HEK293 (cell line): ENCODE measurements around the gene CAMK2D.

Source experiments
- CTCF ChIA-PET: fragments of 350-600 bp; formaldehyde crosslinking; extraction: SDS; loops from one replicate; lab custom pipeline; 2021; ENCODE audit warnings: antibody characterized with exemption; lab: Yijun Ruan, JAX
- POLR2A ChIA-PET: fragments of 300-600 bp; formaldehyde crosslinking; extraction: SDS; loops from one replicate; lab custom pipeline; 2020; ENCODE audit warnings: antibody characterized with exemption, inconsistent platforms; lab: Yijun Ruan, JAX
- H3K27ac ChIP-seq: fragments of 200-500 bp; sonication (Bioruptor generic); 2 replicates; pipeline ENCODE4 v1.5.1; 2014; ENCODE audit warnings: low read depth, low read length, control low read depth, inconsistent platforms; ENCODE audit errors: extremely low read depth
- H3K36me3 ChIP-seq, 2 experiments: fragments of 200-500 bp in 1 of 2; sonication (Bioruptor generic) in 1 of 2; 1 replicate in 1 of 2; 2 replicates in 1 of 2; pipeline ENCODE4 v1.5.1; 2014 to 2017; ENCODE audit warnings: inconsistent platforms in 2 of 2, low read length in 2 of 2; ENCODE audit not compliant: control insufficient read depth in 2 of 2, insufficient read depth in 1 of 2
- H3K4me1 ChIP-seq: fragments of 200-500 bp; sonication (Bioruptor generic); 2 replicates; pipeline ENCODE4 v1.5.1; 2014; ENCODE audit warnings: mild to moderate bottlenecking, low read length, inconsistent platforms; ENCODE audit not compliant: control insufficient read depth, insufficient read depth
- H3K4me3 ChIP-seq: 2 replicates; pipeline ENCODE4 v1.5.1; 2011; ENCODE audit warnings: low read depth, mild to moderate bottlenecking, control low read depth, low read length, moderate library complexity
- H3K9me3 ChIP-seq: fragments of 200-500 bp; sonication (Bioruptor generic); 2 replicates; pipeline ENCODE4 v1.5.1; 2014; ENCODE audit warnings: low read depth, low read length, inconsistent platforms; ENCODE audit not compliant: control insufficient read depth, insufficient read depth
- BCL11A ChIP-seq: fragments of 450-650 bp; formaldehyde crosslinking; IDR thresholded peaks from 2 replicates; pipeline ENCODE4 v1.5.1; 2016; ENCODE audit warnings: low read depth, missing biosample characterization, missing genetic modification characterization
- EGR2 ChIP-seq: fragments of 450-650 bp; formaldehyde crosslinking; IDR thresholded peaks from 2 replicates; pipeline ENCODE4 v1.5.1; 2016; ENCODE audit warnings: low read depth, missing biosample characterization, missing genetic modification characterization
- HOXD13 ChIP-seq: sonication (generic); formaldehyde crosslinking; IDR thresholded peaks from 2 replicates; pipeline ENCODE4 v1.8.0; 2022; ENCODE audit warnings: missing genetic modification reagents, borderline replicate concordance
- KLF7 ChIP-seq: fragments of 450-650 bp; formaldehyde crosslinking; IDR thresholded peaks from 2 replicates; pipeline ENCODE4 v1.5.1; 2016; ENCODE audit warnings: missing biosample characterization, missing genetic modification characterization, borderline replicate concordance
- MYNN ChIP-seq: fragments of 450-650 bp; formaldehyde crosslinking; IDR thresholded peaks from 2 replicates; pipeline ENCODE4 v1.5.1; 2016; ENCODE audit warnings: missing biosample characterization, missing genetic modification characterization, borderline replicate concordance
- OVOL3 ChIP-seq: fragments of 450-650 bp; formaldehyde crosslinking; IDR thresholded peaks from 2 replicates; pipeline ENCODE4 v1.5.1; 2016; ENCODE audit warnings: missing biosample characterization, missing genetic modification characterization
- PRDM1 ChIP-seq: fragments of 450-650 bp; formaldehyde crosslinking; IDR thresholded peaks from 2 replicates; pipeline ENCODE4; 2016; ENCODE audit warnings: missing biosample characterization, missing genetic modification characterization
- TCF7L2 ChIP-seq: IDR thresholded peaks from 2 replicates; pipeline ENCODE4 v1.6.1; 2011; ENCODE audit warnings: low read depth, mild to moderate bottlenecking, inconsistent platforms, low read length, moderate library complexity, borderline replicate concordance
- ZBTB21 ChIP-seq: fragments of 450-650 bp; formaldehyde crosslinking; IDR thresholded peaks from 2 replicates; pipeline ENCODE4 v1.5.1; 2017; ENCODE audit warnings: missing biosample characterization, missing genetic modification characterization
- ZNF133 ChIP-seq: fragments of 450-650 bp; formaldehyde crosslinking; IDR thresholded peaks from 2 replicates; pipeline ENCODE4 v1.5.1; 2016; ENCODE audit warnings: missing biosample characterization, missing genetic modification characterization
- ZNF146 ChIP-seq: fragments of 450-650 bp; formaldehyde crosslinking; IDR thresholded peaks from 2 replicates; pipeline ENCODE4 v1.5.1; 2016; ENCODE audit warnings: missing biosample characterization, missing genetic modification characterization
- ZNF266 ChIP-seq: fragments of 450-650 bp; formaldehyde crosslinking; IDR thresholded peaks from 2 replicates; pipeline ENCODE4 v1.5.1; 2016; ENCODE audit warnings: missing biosample characterization, missing genetic modification characterization, low read depth
- ZNF423 ChIP-seq: fragments of 450-650 bp; formaldehyde crosslinking; IDR thresholded peaks from 2 replicates; pipeline ENCODE4 v1.5.1; 2016; ENCODE audit warnings: missing biosample characterization, missing genetic modification characterization
- ZNF433 ChIP-seq: fragments of 450-650 bp; formaldehyde crosslinking; IDR thresholded peaks from 2 replicates; pipeline ENCODE4 v1.5.1; 2016; ENCODE audit warnings: missing biosample characterization, missing genetic modification characterization, low read depth
- ZNF521 ChIP-seq: fragments of 450-650 bp; formaldehyde crosslinking; IDR thresholded peaks from 2 replicates; pipeline ENCODE4 v1.5.1; 2017; ENCODE audit warnings: missing biosample characterization, mild to moderate bottlenecking, missing genetic modification characterization
- ZNF560 ChIP-seq: fragments of 450-650 bp; formaldehyde crosslinking; IDR thresholded peaks from 2 replicates; pipeline ENCODE4 v1.5.1; 2017; ENCODE audit warnings: missing biosample characterization, missing genetic modification characterization, borderline replicate concordance
- ZNF704 ChIP-seq: fragments of 450-650 bp; formaldehyde crosslinking; IDR thresholded peaks from 2 replicates; pipeline ENCODE4 v1.5.1; 2016; ENCODE audit warnings: missing biosample characterization, missing genetic modification characterization
- ZNF791 ChIP-seq: fragments of 450-650 bp; formaldehyde crosslinking; IDR thresholded peaks from 2 replicates; pipeline ENCODE4 v1.5.1; 2016; ENCODE audit warnings: missing biosample characterization, missing genetic modification characterization
- ZSCAN16 ChIP-seq: fragments of 450-650 bp; formaldehyde crosslinking; IDR thresholded peaks from 2 replicates; pipeline ENCODE4 v1.5.1; 2016; ENCODE audit warnings: missing biosample characterization, missing genetic modification characterization
- TF ChIP-seq, protein P1 (sequence below): fragments of 450-650 bp; IDR thresholded peaks from 2 replicates; pipeline ENCODE4 v1.5.1; 2018; ENCODE audit warnings: missing biosample characterization, missing genetic modification characterization
- TF ChIP-seq, protein P2 (sequence below): fragments of 450-650 bp; formaldehyde crosslinking; IDR thresholded peaks from 2 replicates; pipeline ENCODE4 v1.5.1; 2016; ENCODE audit warnings: missing biosample characterization, missing genetic modification characterization, low read depth
- TF ChIP-seq, protein P3 (sequence below): fragments of 450-650 bp; formaldehyde crosslinking; IDR thresholded peaks from 2 replicates; pipeline ENCODE4 v1.5.1; 2016; ENCODE audit warnings: missing biosample characterization, missing genetic modification characterization
- TF ChIP-seq, protein P4 (sequence below): fragments of 450-650 bp; formaldehyde crosslinking; IDR thresholded peaks from 2 replicates; pipeline ENCODE4 v1.5.1; 2016; ENCODE audit warnings: missing biosample characterization, missing genetic modification characterization, borderline replicate concordance

The CAMK2D gene

GRCh38 chr4:113741956-113742355 is 19.6 kb downstream of the CAMK2D start:
- H3K9me3 ChIP-seq: no peaks in the 10 kb centered on the region
- TF ChIP-seq ZNF146: no peak
- no peak for TF ChIP-seq KLF7 (tag by site-specific recombination)
- no peak for TF ChIP-seq ZNF266 (tag by site-specific recombination)
- TF ChIP-seq, protein P1, sequence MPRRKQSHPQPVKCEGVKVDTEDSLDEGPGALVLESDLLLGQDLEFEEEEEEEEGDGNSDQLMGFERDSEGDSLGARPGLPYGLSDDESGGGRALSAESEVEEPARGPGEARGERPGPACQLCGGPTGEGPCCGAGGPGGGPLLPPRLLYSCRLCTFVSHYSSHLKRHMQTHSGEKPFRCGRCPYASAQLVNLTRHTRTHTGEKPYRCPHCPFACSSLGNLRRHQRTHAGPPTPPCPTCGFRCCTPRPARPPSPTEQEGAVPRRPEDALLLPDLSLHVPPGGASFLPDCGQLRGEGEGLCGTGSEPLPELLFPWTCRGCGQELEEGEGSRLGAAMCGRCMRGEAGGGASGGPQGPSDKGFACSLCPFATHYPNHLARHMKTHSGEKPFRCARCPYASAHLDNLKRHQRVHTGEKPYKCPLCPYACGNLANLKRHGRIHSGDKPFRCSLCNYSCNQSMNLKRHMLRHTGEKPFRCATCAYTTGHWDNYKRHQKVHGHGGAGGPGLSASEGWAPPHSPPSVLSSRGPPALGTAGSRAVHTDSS (tag by site-specific recombination): no peak
- TF ChIP-seq OVOL3 (tag by site-specific recombination): no peak
- TF ChIP-seq TCF7L2: no peak
- TF ChIP-seq EGR2 (tag by site-specific recombination): no peak
- TF ChIP-seq BCL11A: no peak
- TF ChIP-seq ZBTB21 (tag by site-specific recombination): no peak
- TF ChIP-seq ZNF433 (tag by site-specific recombination): no peak
- TF ChIP-seq ZNF560 (tag by site-specific recombination): no peak
- TF ChIP-seq MYNN (tag by site-specific recombination): no peak
- TF ChIP-seq, protein P2, sequence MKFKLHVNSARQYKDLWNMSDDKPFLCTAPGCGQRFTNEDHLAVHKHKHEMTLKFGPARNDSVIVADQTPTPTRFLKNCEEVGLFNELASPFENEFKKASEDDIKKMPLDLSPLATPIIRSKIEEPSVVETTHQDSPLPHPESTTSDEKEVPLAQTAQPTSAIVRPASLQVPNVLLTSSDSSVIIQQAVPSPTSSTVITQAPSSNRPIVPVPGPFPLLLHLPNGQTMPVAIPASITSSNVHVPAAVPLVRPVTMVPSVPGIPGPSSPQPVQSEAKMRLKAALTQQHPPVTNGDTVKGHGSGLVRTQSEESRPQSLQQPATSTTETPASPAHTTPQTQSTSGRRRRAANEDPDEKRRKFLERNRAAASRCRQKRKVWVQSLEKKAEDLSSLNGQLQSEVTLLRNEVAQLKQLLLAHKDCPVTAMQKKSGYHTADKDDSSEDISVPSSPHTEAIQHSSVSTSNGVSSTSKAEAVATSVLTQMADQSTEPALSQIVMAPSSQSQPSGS (tag by site-specific recombination): no peak
- no peak for TF ChIP-seq ZNF423 (tag by site-specific recombination)
- TF ChIP-seq, protein P3, sequence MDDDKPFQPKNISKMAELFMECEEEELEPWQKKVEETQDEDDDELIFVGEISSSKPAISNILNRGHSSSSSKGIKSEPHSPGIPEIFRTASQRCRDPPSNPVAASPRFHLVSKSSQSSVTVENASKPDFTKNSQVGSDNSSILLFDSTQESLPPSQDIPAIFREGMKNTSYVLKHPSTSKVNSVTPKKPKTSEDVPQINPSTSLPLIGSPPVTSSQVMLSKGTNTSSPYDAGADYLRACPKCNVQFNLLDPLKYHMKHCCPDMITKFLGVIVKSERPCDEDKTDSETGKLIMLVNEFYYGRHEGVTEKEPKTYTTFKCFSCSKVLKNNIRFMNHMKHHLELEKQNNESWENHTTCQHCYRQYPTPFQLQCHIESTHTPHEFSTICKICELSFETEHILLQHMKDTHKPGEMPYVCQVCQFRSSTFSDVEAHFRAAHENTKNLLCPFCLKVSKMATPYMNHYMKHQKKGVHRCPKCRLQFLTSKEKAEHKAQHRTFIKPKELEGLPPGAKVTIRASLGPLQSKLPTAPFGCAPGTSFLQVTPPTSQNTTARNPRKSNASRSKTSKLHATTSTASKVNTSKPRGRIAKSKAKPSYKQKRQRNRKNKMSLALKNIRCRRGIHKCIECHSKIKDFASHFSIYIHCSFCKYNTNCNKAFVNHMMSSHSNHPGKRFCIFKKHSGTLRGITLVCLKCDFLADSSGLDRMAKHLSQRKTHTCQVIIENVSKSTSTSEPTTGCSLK (tag by site-specific recombination): no peak
- TF ChIP-seq ZSCAN16 (tag by site-specific recombination): no peak
- TF ChIP-seq, all 188 proteins: peak for 0
- Histone ChIP-seq H3K4me1 (no peaks in the 10 kb centered on the region), H3K4me3 (no peak overlapping the region), H3K36me3 (no peaks in the 10 kb centered on the region), H3K27ac (no peak overlapping the region)
- CTCF ChIA-PET: no interaction called here
- POLR2A ChIA-PET: no interaction called here

DNA sequence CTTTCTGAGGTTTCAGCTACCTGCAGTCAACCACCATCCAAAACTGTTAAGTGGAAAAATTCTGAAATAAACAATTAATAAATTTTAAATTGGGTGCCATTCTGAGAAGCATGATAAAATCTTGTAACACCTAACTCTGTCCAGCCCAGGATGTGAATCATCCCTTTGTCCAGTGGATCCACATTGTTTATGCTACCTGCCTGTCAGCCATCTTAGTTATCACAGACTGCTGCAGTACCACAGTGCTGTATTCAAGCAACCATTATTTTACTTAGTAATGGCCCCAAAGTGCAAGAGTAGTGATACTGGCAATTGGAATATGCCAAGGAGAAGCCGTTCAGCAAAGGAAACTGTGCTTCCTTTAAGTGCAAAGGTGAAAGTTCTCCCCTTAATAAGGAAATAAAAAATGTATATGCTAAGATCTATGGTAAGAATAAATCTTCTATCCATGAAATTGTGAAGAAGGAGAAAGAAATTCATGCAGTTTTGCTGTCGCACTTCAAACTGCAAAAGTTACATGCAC is 20.6 kb downstream of the CAMK2D start:
- ChIA-PET POLR2A (no interaction called here), CTCF (no interaction called here)
- Histone ChIP-seq H3K27ac (no peak overlapping the region), H3K4me3 (no peak overlapping the region), H3K4me1 (no peaks in the 10 kb centered on the region), H3K36me3 (no peaks in the 10 kb centered on the region), H3K9me3 (no peaks in the 10 kb centered on the region)
- TF ChIP-seq PRDM1 (tag by site-specific recombination) (no peak), KLF7 (tag by site-specific recombination) (no peak), ZNF133 (tag by site-specific recombination) (no peak), ZNF521 (no peak), HOXD13 (CRISPR knock-in tag) (no peak), ZNF704 (tag by site-specific recombination) (no peak), ZNF791 (tag by site-specific recombination) (no peak)
- TF ChIP-seq, protein P4, sequence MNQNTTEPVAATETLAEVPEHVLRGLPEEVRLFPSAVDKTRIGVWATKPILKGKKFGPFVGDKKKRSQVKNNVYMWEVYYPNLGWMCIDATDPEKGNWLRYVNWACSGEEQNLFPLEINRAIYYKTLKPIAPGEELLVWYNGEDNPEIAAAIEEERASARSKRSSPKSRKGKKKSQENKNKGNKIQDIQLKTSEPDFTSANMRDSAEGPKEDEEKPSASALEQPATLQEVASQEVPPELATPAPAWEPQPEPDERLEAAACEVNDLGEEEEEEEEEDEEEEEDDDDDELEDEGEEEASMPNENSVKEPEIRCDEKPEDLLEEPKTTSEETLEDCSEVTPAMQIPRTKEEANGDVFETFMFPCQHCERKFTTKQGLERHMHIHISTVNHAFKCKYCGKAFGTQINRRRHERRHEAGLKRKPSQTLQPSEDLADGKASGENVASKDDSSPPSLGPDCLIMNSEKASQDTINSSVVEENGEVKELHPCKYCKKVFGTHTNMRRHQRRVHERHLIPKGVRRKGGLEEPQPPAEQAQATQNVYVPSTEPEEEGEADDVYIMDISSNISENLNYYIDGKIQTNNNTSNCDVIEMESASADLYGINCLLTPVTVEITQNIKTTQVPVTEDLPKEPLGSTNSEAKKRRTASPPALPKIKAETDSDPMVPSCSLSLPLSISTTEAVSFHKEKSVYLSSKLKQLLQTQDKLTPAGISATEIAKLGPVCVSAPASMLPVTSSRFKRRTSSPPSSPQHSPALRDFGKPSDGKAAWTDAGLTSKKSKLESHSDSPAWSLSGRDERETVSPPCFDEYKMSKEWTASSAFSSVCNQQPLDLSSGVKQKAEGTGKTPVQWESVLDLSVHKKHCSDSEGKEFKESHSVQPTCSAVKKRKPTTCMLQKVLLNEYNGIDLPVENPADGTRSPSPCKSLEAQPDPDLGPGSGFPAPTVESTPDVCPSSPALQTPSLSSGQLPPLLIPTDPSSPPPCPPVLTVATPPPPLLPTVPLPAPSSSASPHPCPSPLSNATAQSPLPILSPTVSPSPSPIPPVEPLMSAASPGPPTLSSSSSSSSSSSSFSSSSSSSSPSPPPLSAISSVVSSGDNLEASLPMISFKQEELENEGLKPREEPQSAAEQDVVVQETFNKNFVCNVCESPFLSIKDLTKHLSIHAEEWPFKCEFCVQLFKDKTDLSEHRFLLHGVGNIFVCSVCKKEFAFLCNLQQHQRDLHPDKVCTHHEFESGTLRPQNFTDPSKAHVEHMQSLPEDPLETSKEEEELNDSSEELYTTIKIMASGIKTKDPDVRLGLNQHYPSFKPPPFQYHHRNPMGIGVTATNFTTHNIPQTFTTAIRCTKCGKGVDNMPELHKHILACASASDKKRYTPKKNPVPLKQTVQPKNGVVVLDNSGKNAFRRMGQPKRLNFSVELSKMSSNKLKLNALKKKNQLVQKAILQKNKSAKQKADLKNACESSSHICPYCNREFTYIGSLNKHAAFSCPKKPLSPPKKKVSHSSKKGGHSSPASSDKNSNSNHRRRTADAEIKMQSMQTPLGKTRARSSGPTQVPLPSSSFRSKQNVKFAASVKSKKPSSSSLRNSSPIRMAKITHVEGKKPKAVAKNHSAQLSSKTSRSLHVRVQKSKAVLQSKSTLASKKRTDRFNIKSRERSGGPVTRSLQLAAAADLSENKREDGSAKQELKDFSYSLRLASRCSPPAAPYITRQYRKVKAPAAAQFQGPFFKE (tag by site-specific recombination): no peak
